Measurements from ENCODE around the gene SEL1L2. TPM values are rescaled to one million over a fixed set of nuclear protein-coding genes. Genes with fewer than 3 reads are reported as not detected.

SEL1L2 gene
- total and polyA plus RNA-seq, 9 of the 15 experiments (the other 6 are each of a cell fraction or from before 2014, with no cell fraction given): not detected

DNA sequence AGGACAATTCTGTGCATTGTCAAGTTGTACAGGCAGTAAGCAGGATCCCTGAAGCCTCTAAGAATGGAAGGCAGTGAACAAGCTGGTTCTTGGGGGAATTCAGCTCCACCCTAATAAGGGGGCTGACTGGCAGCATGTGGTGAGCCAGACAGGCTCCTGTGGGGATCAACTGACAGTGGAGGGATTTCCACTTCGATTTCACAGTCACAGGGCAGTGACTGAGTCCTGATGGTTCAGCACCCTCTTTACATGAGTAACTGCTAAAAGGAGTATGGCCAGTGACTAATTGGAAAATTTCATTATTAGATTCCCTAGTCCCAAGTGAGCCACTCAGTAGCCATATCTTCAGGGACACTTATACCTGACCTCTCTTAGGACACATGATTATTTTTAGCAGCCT lies 127.2 kb downstream of the SEL1L2 start (continued):
- TF ChIP-seq KAT2B (IDR thresholded peaks at IDR 0.05; ENCODE audit: low read depth, low read length) (no peak), RB1 (IDR thresholded peaks at IDR 0.05; ENCODE audit: low read depth) (no peak), CSDE1 (IDR thresholded peaks at IDR 0.05) (no peak), SIX5 (IDR thresholded peaks at IDR 0.05; ENCODE audit: borderline replicate concordance in 1 of 2, insufficient read depth in 1 of 2, low read depth in 1 of 2, low read length in 2 of 2) (no peak), ZNF507 (tag; conservative IDR thresholded peaks at IDR 0.05) (no peak)
- TF ChIP-seq, protein P1, sequence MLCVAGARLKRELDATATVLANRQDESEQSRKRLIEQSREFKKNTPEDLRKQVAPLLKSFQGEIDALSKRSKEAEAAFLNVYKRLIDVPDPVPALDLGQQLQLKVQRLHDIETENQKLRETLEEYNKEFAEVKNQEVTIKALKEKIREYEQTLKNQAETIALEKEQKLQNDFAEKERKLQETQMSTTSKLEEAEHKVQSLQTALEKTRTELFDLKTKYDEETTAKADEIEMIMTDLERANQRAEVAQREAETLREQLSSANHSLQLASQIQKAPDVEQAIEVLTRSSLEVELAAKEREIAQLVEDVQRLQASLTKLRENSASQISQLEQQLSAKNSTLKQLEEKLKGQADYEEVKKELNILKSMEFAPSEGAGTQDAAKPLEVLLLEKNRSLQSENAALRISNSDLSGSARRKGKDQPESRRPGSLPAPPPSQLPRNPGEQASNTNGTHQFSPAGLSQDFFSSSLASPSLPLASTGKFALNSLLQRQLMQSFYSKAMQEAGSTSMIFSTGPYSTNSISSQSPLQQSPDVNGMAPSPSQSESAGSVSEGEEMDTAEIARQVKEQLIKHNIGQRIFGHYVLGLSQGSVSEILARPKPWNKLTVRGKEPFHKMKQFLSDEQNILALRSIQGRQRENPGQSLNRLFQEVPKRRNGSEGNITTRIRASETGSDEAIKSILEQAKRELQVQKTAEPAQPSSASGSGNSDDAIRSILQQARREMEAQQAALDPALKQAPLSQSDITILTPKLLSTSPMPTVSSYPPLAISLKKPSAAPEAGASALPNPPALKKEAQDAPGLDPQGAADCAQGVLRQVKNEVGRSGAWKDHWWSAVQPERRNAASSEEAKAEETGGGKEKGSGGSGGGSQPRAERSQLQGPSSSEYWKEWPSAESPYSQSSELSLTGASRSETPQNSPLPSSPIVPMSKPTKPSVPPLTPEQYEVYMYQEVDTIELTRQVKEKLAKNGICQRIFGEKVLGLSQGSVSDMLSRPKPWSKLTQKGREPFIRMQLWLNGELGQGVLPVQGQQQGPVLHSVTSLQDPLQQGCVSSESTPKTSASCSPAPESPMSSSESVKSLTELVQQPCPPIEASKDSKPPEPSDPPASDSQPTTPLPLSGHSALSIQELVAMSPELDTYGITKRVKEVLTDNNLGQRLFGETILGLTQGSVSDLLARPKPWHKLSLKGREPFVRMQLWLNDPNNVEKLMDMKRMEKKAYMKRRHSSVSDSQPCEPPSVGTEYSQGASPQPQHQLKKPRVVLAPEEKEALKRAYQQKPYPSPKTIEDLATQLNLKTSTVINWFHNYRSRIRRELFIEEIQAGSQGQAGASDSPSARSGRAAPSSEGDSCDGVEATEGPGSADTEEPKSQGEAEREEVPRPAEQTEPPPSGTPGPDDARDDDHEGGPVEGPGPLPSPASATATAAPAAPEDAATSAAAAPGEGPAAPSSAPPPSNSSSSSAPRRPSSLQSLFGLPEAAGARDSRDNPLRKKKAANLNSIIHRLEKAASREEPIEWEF (CRISPR knock-in tag; IDR thresholded peaks at IDR 0.05): no peak
- TF ChIP-seq, protein P2, sequence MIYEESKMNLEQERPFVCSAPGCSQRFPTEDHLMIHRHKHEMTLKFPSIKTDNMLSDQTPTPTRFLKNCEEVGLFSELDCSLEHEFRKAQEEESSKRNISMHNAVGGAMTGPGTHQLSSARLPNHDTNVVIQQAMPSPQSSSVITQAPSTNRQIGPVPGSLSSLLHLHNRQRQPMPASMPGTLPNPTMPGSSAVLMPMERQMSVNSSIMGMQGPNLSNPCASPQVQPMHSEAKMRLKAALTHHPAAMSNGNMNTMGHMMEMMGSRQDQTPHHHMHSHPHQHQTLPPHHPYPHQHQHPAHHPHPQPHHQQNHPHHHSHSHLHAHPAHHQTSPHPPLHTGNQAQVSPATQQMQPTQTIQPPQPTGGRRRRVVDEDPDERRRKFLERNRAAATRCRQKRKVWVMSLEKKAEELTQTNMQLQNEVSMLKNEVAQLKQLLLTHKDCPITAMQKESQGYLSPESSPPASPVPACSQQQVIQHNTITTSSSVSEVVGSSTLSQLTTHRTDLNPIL (CRISPR knock-in tag; IDR thresholded peaks at IDR 0.05): no peak
- TF ChIP-seq, protein P3, sequence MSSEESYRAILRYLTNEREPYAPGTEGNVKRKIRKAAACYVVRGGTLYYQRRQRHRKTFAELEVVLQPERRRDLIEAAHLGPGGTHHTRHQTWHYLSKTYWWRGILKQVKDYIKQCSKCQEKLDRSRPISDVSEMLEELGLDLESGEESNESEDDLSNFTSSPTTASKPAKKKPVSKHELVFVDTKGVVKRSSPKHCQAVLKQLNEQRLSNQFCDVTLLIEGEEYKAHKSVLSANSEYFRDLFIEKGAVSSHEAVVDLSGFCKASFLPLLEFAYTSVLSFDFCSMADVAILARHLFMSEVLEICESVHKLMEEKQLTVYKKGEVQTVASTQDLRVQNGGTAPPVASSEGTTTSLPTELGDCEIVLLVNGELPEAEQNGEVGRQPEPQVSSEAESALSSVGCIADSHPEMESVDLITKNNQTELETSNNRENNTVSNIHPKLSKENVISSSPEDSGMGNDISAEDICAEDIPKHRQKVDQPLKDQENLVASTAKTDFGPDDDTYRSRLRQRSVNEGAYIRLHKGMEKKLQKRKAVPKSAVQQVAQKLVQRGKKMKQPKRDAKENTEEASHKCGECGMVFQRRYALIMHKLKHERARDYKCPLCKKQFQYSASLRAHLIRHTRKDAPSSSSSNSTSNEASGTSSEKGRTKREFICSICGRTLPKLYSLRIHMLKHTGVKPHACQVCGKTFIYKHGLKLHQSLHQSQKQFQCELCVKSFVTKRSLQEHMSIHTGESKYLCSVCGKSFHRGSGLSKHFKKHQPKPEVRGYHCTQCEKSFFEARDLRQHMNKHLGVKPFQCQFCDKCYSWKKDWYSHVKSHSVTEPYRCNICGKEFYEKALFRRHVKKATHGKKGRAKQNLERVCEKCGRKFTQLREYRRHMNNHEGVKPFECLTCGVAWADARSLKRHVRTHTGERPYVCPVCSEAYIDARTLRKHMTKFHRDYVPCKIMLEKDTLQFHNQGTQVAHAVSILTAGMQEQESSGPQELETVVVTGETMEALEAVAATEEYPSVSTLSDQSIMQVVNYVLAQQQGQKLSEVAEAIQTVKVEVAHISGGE (CRISPR knock-in tag; IDR thresholded peaks at IDR 0.05): no peak

Data from K562 (cell line).